Vagina (tissue), 2 donors: ENCODE results near the gene ACOXL. TPM values are rescaled to one million over a fixed set of nuclear protein-coding genes. Genes with fewer than 3 reads are reported as not detected.

Source experiments
- DNase-seq, 2 donors: peaks; one replicate each; pipeline ENCODE4 v3.0.0-alpha.2; 2017; ENCODE audit errors: extremely low spot score in 2 of 2
- H3K27ac ChIP-seq: fragments of 200-600 bp; sonication (generic); one replicate; pipeline ENCODE4 v1.5.1; 2019
- H3K27me3 ChIP-seq: fragments of 200-600 bp; sonication (generic); one replicate; pipeline ENCODE4 v1.5.1; 2019
- H3K36me3 ChIP-seq, 2 donors: fragments of 200-600 bp; sonication (generic); one replicate each; pipeline ENCODE4 v1.5.1; 2017 to 2019
- H3K4me1 ChIP-seq: fragments of 200-600 bp; sonication (generic); one replicate; pipeline ENCODE4 v1.5.1; 2019
- H3K4me3 ChIP-seq, 2 donors: fragments of 200-600 bp; sonication (generic); 1 replicate in 1 of 2; 2 replicates in 1 of 2; pipeline ENCODE4 v1.5.1; 2016 to 2019
- H3K9me3 ChIP-seq: fragments of 200-600 bp; sonication (generic); one replicate; pipeline ENCODE4 v1.5.1; 2019
- POLR2A ChIP-seq, 2 donors: fragments of 450-650 bp; IDR thresholded peaks; one replicate each; pipeline ENCODE4 v1.6.1; 2017; ENCODE audit warnings: antibody characterized with exemption in 2 of 2, mild to moderate bottlenecking in 2 of 2, moderate library complexity in 2 of 2
- POLR2AphosphoS5 ChIP-seq, 2 donors: sonication (generic); formaldehyde crosslinking; IDR thresholded peaks; one replicate each; pipeline ENCODE4 v1.9.0; 2017; ENCODE audit warnings: antibody characterized with exemption in 2 of 2, mild to moderate bottlenecking in 2 of 2, low read depth in 1 of 2; ENCODE audit not compliant: insufficient read depth in 1 of 2
- intact Hi-C: fragments of 100-400 bp; cut with DNase I; formaldehyde crosslinking; loops from one replicate; pipeline ENCODE4 v1.15.1; 2023
- total RNA-seq: library from RNA; depleted of rRNA; stranded (reverse); fragments of >200 nt; gene quantifications from one replicate; pipeline ENCODE4 v1.2.3, GENCODE V29; 2016
- TF ChIP-seq, protein P1 (sequence below), 3 experiments: fragments of 450-650 bp in 2 of 3; fragments of 200-600 bp in 1 of 3; sonication (generic) in 1 of 3; IDR thresholded peaks; one replicate each; pipeline ENCODE4 v1.5.1; 2017 to 2019; ENCODE audit warnings: antibody characterized with exemption in 3 of 3, mild to moderate bottlenecking in 2 of 3, moderate library complexity in 2 of 3

The ACOXL gene
- total RNA-seq, 1 donor from 2014 or later, result not detected

DNA sequence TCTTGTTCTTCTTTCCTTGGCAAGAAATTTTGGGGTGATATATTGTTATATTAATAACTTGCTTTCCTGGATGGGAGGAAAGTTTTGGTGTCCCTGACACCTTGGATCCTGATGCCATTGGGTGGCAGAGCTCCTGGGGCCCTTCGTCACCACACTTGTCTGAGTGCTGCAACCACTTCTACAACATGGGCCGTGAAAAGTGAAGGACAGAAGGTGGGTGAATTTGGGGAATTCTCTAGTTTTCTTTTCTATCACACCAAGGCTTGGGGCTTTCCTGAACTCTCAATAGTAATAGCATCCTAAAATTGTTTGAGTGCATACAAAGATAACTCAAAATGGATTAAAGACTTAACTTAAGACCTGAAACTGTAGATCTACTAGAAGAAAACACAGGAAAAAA, 10.0 kb downstream of the ACOXL start:
- no peaks in the 10 kb centered on the region for H3K4me1 ChIP-seq
- DNase-seq, result no peak
- no peak overlapping the region for H3K27ac ChIP-seq
- no peaks in the 10 kb centered on the region for H3K27me3 ChIP-seq
- no peaks in the 10 kb centered on the region for H3K36me3 ChIP-seq
- H3K9me3 ChIP-seq, result no peaks in the 10 kb centered on the region
- TF ChIP-seq, protein P1, sequence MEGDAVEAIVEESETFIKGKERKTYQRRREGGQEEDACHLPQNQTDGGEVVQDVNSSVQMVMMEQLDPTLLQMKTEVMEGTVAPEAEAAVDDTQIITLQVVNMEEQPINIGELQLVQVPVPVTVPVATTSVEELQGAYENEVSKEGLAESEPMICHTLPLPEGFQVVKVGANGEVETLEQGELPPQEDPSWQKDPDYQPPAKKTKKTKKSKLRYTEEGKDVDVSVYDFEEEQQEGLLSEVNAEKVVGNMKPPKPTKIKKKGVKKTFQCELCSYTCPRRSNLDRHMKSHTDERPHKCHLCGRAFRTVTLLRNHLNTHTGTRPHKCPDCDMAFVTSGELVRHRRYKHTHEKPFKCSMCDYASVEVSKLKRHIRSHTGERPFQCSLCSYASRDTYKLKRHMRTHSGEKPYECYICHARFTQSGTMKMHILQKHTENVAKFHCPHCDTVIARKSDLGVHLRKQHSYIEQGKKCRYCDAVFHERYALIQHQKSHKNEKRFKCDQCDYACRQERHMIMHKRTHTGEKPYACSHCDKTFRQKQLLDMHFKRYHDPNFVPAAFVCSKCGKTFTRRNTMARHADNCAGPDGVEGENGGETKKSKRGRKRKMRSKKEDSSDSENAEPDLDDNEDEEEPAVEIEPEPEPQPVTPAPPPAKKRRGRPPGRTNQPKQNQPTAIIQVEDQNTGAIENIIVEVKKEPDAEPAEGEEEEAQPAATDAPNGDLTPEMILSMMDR (IDR thresholded peaks at IDR 0.05), result no peak
- TF ChIP-seq POLR2A (IDR thresholded peaks at IDR 0.05) (no peak), POLR2AphosphoS5 (IDR thresholded peaks at IDR 0.05; ENCODE audit: insufficient read depth in 1 of 2, low read depth in 1 of 2) (no peak)
- no peak overlapping the region for H3K4me3 ChIP-seq
- intact Hi-C loops, result no loop called here

DNA sequence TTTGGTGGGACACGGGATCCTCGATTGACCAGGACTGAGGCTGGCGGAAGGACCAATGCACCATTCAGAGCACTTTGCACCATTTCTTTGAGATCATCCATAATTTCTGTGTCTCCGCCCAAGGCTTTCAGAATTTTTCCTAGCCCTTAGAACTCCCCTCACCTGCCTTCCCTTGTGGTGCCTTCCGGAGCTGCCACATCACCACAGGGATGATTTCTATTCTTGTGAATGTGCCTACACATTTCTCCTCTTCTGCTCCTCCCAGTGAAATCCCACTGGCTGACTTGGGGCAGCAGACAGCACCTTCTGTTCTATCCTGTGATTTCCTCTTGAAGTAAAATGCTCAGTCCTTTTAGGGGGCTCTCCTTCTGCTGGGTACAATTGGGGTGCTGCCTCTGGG, 11.2 kb downstream of the ACOXL start:
- no peak for DNase-seq
- TF ChIP-seq POLR2A (IDR thresholded peaks at IDR 0.05), result no peak
- TF ChIP-seq, protein P1 (IDR thresholded peaks at IDR 0.05), result no peak
- TF ChIP-seq POLR2AphosphoS5 (IDR thresholded peaks at IDR 0.05; ENCODE audit: insufficient read depth in 1 of 2, low read depth in 1 of 2), result no peak
- intact Hi-C loops, result no loop called here
- no peaks in the 10 kb centered on the region for H3K4me1 ChIP-seq
- H3K27ac ChIP-seq, result no peak overlapping the region
- H3K36me3 ChIP-seq, result no peaks in the 10 kb centered on the region
- H3K9me3 ChIP-seq, result no peaks in the 10 kb centered on the region
- no peaks in the 10 kb centered on the region for H3K27me3 ChIP-seq
- H3K4me3 ChIP-seq, result no peak overlapping the region

DNA sequence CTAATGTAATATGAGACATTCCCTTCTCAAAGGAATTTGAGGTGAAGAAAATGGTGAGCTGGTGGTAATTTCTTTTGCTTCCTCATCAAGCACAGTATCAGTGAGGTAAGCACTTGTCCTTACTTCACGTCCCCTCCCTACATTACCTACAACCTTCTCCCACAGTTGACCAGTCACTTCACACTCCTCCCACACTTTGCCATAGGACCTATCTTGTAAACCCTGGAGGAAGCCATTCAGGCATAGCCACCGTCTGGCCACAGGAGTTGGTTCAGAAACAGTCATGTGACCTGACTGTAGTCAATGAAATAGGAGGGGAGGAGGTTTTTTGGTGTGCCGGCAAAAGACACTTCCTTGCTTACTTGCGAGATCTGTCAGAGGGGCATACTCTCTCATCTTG, 12.1 kb downstream of the ACOXL start:
- Histone ChIP-seq H3K27me3 (no peaks in the 10 kb centered on the region), H3K9me3 (no peaks in the 10 kb centered on the region), H3K27ac (no peak overlapping the region), H3K36me3 (no peaks in the 10 kb centered on the region), H3K4me1 (no peaks in the 10 kb centered on the region), H3K4me3 (no peak overlapping the region)
- no peak for DNase-seq
- no peak for TF ChIP-seq POLR2AphosphoS5 (IDR thresholded peaks at IDR 0.05; ENCODE audit: insufficient read depth in 1 of 2, low read depth in 1 of 2)
- TF ChIP-seq, protein P1 (IDR thresholded peaks at IDR 0.05), result no peak
- TF ChIP-seq POLR2A (IDR thresholded peaks at IDR 0.05), result no peak
- intact Hi-C loops, result no loop called here

DNA sequence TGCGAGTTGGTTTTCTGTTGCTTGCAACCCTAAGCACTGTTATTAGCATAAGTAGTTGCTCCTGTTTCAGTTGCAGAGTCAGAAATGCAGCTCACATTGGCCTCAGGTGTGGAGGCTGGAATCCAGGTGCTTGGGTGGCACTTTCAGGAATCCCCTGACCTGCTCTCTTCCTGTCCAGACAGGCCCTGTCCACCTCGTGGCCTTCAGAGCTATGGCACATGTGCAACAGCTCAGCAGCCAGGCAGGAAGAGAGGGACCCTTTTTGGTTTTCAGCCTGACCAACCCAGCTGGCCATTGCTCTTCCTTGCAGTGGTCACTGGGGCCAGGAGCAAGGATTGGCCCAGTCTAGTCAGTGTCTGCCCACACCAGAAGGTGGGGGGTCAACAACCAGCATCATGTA, 12.7 kb downstream of the ACOXL start:
- TF ChIP-seq, protein P1 (IDR thresholded peaks at IDR 0.05), result no peak
- no peak for TF ChIP-seq POLR2A (IDR thresholded peaks at IDR 0.05)
- no peak for TF ChIP-seq POLR2AphosphoS5 (IDR thresholded peaks at IDR 0.05; ENCODE audit: insufficient read depth in 1 of 2, low read depth in 1 of 2)
- intact Hi-C loops, result no loop called here
- H3K27me3 ChIP-seq, result no peaks in the 10 kb centered on the region
- no peak for DNase-seq
- H3K4me3 ChIP-seq, result no peak overlapping the region
- no peaks in the 10 kb centered on the region for H3K9me3 ChIP-seq
- H3K4me1 ChIP-seq, result no peaks in the 10 kb centered on the region
- no peak overlapping the region for H3K27ac ChIP-seq
- H3K36me3 ChIP-seq, result no peaks in the 10 kb centered on the region

DNA sequence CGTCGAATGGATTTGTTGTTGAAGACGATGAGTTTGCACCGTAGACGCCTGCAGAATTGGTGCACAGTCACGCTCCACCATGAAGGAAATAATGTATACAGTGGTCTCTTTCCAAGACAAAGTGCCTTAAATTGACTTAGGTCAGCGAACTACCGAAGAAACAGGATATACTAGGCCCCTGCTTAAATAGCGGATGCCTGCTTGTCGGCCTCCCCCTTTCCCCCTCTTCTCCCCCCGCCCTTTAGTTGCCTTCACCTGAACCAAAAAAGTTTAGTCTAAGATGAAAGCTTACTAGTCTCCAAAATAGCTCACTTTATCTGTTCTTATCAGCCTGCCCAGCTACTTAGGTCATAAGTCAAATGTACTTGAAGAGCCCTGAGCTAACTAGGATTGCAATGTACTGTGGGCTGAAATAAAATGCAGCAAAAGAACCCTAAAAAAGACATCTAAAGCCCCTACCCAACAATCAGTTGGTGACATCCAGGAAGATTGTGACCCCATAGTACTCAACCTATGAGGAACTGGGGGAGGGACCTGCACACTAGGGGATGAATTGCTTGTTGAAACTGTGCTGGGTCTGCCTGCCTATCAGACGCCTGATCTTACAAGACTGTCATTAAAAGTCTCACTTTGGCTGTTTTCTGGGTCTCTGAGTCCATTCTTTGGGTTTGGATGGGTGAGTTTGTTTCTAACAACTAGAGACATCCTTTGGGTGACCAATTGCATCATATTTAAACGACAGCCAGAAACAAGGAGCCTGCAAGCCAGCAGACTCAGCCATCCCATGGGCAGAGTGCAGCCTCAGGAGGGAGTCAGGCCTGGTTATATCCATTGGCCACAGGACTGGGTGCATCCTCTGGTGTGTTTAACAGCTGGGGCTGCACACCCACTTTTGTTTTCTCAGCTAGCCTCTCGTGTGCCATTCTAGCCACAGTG, 14.5 kb downstream of the ACOXL start:
- no peak overlapping the region for H3K27ac ChIP-seq
- H3K4me1 ChIP-seq, result no peaks in the 10 kb centered on the region
- no peaks in the 10 kb centered on the region for H3K27me3 ChIP-seq
- no peaks in the 10 kb centered on the region for H3K36me3 ChIP-seq
- no peak overlapping the region for H3K4me3 ChIP-seq
- DNase-seq, result no peak
- H3K9me3 ChIP-seq, result no peaks in the 10 kb centered on the region
- TF ChIP-seq POLR2AphosphoS5 (IDR thresholded peaks at IDR 0.05; ENCODE audit: insufficient read depth in 1 of 2, low read depth in 1 of 2), result no peak
- TF ChIP-seq, protein P1 (IDR thresholded peaks at IDR 0.05), result no peak
- TF ChIP-seq POLR2A (IDR thresholded peaks at IDR 0.05), result no peak
- intact Hi-C loops, result no loop called here
